Neuronal stem cell (in vitro differentiated cells): ENCODE results near the gene SND1.

Experiments
- DNase-seq: peaks from one replicate; pipeline ENCODE4 v3.0.0-alpha.2; 2013; ENCODE audit warnings: low spot score
- H2AFZ ChIP-seq: one replicate; pipeline ENCODE4 v1.6.1; 2013; ENCODE audit warnings: mild to moderate bottlenecking, low read length, inconsistent platforms
- H2AK5ac ChIP-seq: 2 replicates; pipeline ENCODE4 v1.6.1; 2013; ENCODE audit warnings: low read depth, mild to moderate bottlenecking, inconsistent platforms, low read length, moderate library complexity, mixed read lengths
- H2BK120ac ChIP-seq: 2 replicates; pipeline ENCODE4 v1.6.1; 2013; ENCODE audit warnings: low read depth, mild to moderate bottlenecking, inconsistent platforms, low read length, moderate library complexity, mixed read lengths
- H2BK12ac ChIP-seq: one replicate; pipeline ENCODE4 v1.6.1; 2013; ENCODE audit warnings: low read length, inconsistent platforms
- H2BK15ac ChIP-seq: 2 replicates; pipeline ENCODE4 v1.6.1; 2013; ENCODE audit warnings: mild to moderate bottlenecking, low read length, inconsistent platforms, mixed read lengths
- H2BK5ac ChIP-seq: one replicate; pipeline ENCODE4 v1.6.1; 2013; ENCODE audit warnings: inconsistent platforms, mild to moderate bottlenecking, low read length, moderate library complexity
- H3K14ac ChIP-seq: one replicate; pipeline ENCODE4 v1.6.1; 2013; ENCODE audit warnings: low read length, inconsistent platforms
- H3K18ac ChIP-seq: 2 replicates; pipeline ENCODE4 v1.6.1; 2013; ENCODE audit warnings: low read length, inconsistent platforms
- H3K23ac ChIP-seq: 2 replicates; pipeline ENCODE4 v1.6.1; 2013; ENCODE audit warnings: low read depth, mild to moderate bottlenecking, mixed read lengths, low read length, inconsistent platforms; ENCODE audit not compliant: poor library complexity
- H3K27ac ChIP-seq: replicated peaks from 3 replicates; pipeline ENCODE4 v1.5.1; 2013; ENCODE audit warnings: low read length, inconsistent platforms
- H3K27me3 ChIP-seq, 3 experiments: 2 replicates each; pipeline ENCODE4 v1.6.1; 2013; ENCODE audit warnings: low read length in 3 of 3, mild to moderate bottlenecking in 2 of 3, inconsistent platforms in 1 of 3, low read depth in 1 of 3, mixed read lengths in 1 of 3, moderate library complexity in 1 of 3; ENCODE audit not compliant: control insufficient read depth in 3 of 3, insufficient read depth in 3 of 3
- H3K36me3 ChIP-seq, 2 donors: replicated peaks in 1 of 2; 2 replicates each; pipeline ENCODE4 v1.6.1; 2013; ENCODE audit warnings: low read length in 2 of 2; ENCODE audit not compliant: control insufficient read depth in 2 of 2, insufficient read depth in 2 of 2
- H3K4ac ChIP-seq: 2 replicates; pipeline ENCODE4 v1.6.1; 2013; ENCODE audit warnings: inconsistent platforms, mild to moderate bottlenecking, low read length, moderate library complexity
- H3K4me1 ChIP-seq, 2 donors: 1 replicate in 1 of 2; 2 replicates in 1 of 2; pipeline ENCODE4 v1.6.1; 2013; ENCODE audit warnings: low read length in 2 of 2, low read depth in 1 of 2; ENCODE audit not compliant: control insufficient read depth in 2 of 2, insufficient read depth in 1 of 2
- H3K4me2 ChIP-seq: one replicate; pipeline ENCODE4 v1.6.1; 2013; ENCODE audit warnings: mild to moderate bottlenecking, low read length, inconsistent platforms; ENCODE audit not compliant: insufficient read depth, poor library complexity, severe bottlenecking
- H3K4me3 ChIP-seq, 2 donors: 2 replicates each; pipeline ENCODE4 v1.5.1; 2013; ENCODE audit warnings: low read length in 2 of 2, mild to moderate bottlenecking in 2 of 2, inconsistent platforms in 1 of 2, moderate library complexity in 1 of 2
- H3K79me1 ChIP-seq: one replicate; pipeline ENCODE4 v1.6.1; 2013; ENCODE audit warnings: low read depth, mild to moderate bottlenecking, inconsistent platforms, low read length, moderate library complexity
- H3K9ac ChIP-seq: one replicate; pipeline ENCODE4 v1.6.1; 2013; ENCODE audit warnings: mild to moderate bottlenecking, low read depth, low read length, inconsistent platforms; ENCODE audit not compliant: poor library complexity
- H3K9me3 ChIP-seq, 2 donors: replicated peaks in 1 of 2; 2 replicates each; pipeline versions ENCODE3 to v1.6.1; 2013; ENCODE audit warnings: low read length in 2 of 2, mild to moderate bottlenecking in 2 of 2, inconsistent platforms in 1 of 2, low read depth in 1 of 2, mixed read lengths in 1 of 2, moderate library complexity in 1 of 2; ENCODE audit not compliant: control insufficient read depth in 2 of 2, insufficient read depth in 1 of 2
- H4K8ac ChIP-seq: one replicate; pipeline ENCODE4 v1.6.1; 2013; ENCODE audit warnings: low read depth, mild to moderate bottlenecking, inconsistent platforms, low read length, moderate library complexity
- H4K91ac ChIP-seq: one replicate; pipeline ENCODE4 v1.6.1; 2013; ENCODE audit warnings: low read length, low read depth, mild to moderate bottlenecking, inconsistent platforms; ENCODE audit not compliant: poor library complexity
- WGBS, 2 donors: extraction: QIAGEN DNeasy Blood & Tissue Kit; methylation state at CpG; one replicate each; pipeline ENCODE4 v1.1.7; 2013; ENCODE audit warnings: missing lambda C conversion rate in 2 of 2, mixed read lengths in 1 of 2; ENCODE audit not compliant: insufficient read length in 2 of 2, insufficient replicate concordance in 1 of 2; ENCODE audit errors: extremely low coverage in 2 of 2; 5-methylcytosine and 5-hydroxymethylcytosine counted together

SND1 gene

GRCh38 chr7:128132426-128133069 lies 480.6 kb downstream of the SND1 start:
- Histone ChIP-seq H3K27me3 (peaks cover 2 to 57% (median 15%) of the 10 kb centered on the region in 3 experiments), H3K4me2 (no peak overlapping the region), H3K79me1 (no peaks in the 10 kb centered on the region), H4K91ac (no peak overlapping the region), H2BK120ac (no peak overlapping the region), H3K9me3 (peaks cover 0 to 2% of the 10 kb centered on the region in 2 donors), H3K36me3 (no peaks in the 10 kb centered on the region), H3K18ac (no peak overlapping the region), H2BK5ac (no peak overlapping the region), H3K4me1 (peaks cover 7 to 8% of the 10 kb centered on the region in 2 donors), H4K8ac (no peak overlapping the region), H3K27ac (no peak overlapping the region), H3K4me3 (no peak overlapping the region), H3K14ac (no peak overlapping the region), H3K4ac (no peak overlapping the region), H3K23ac (no peak overlapping the region), H3K9ac (no peak overlapping the region), H2AK5ac (no peak overlapping the region), H2BK15ac (no peak overlapping the region), H2BK12ac (no peak overlapping the region), H2AFZ (no peak overlapping the region)
- no CpG with 5 or more reads among the region's 9 CpGs for WGBS, 2 donors
- no peak for DNase-seq

GRCh38 chr7:128135159-128135514 lies 483.1 kb downstream of the SND1 start:
- no peak overlapping the region for H3K4ac ChIP-seq
- peak overlapping the region; percentile 97 for H3K18ac ChIP-seq
- H3K4me3 ChIP-seq: peak overlapping the region; percentile 56 to 70
- peaks cover 2 to 57% (median 15%) of the 10 kb centered on the region in 3 experiments for H3K27me3 ChIP-seq
- no peak overlapping the region for H4K8ac ChIP-seq
- no peak overlapping the region for H2BK12ac ChIP-seq
- peaks cover 0 to 2% of the 10 kb centered on the region in 2 donors for H3K9me3 ChIP-seq
- no CpG with 5 or more reads among the region's 6 CpGs for WGBS, 2 donors
- H3K9ac ChIP-seq: no peak overlapping the region
- H3K4me1 ChIP-seq: peaks cover 7 to 8% of the 10 kb centered on the region in 2 donors
- no peak for DNase-seq
- no peaks in the 10 kb centered on the region for H3K79me1 ChIP-seq
- H2AFZ ChIP-seq: peak overlapping the region; percentile 100
- H2BK120ac ChIP-seq: no peak overlapping the region
- no peak overlapping the region for H4K91ac ChIP-seq
- peak overlapping the region; percentile 94 for H3K4me2 ChIP-seq
- peak overlapping the region; percentile 97 for H2BK15ac ChIP-seq
- H3K27ac ChIP-seq: no peak overlapping the region
- no peak overlapping the region for H3K14ac ChIP-seq
- H3K23ac ChIP-seq: peak overlapping the region; percentile 80
- no peaks in the 10 kb centered on the region for H3K36me3 ChIP-seq
- no peak overlapping the region for H2AK5ac ChIP-seq
- peak overlapping the region; percentile 87 for H2BK5ac ChIP-seq

- Histone ChIP-seq H3K79me1 (no peaks in the 10 kb centered on the region), H2BK12ac (peak overlapping the region; percentile 73), H3K27ac (no peak overlapping the region), H3K9me3 (peaks cover 0 to 2% of the 10 kb centered on the region in 2 donors), H2AFZ (peak overlapping the region; percentile 100), H3K4ac (peak overlapping the region; percentile 23), H3K27me3 (peaks cover 2 to 52% (median 15%) of the 10 kb centered on the region in 3 experiments), H4K91ac (no peak overlapping the region), H3K4me2 (peak overlapping the region; percentile 94), H3K9ac (peak overlapping the region; percentile 91), H3K23ac (peak overlapping the region; percentile 80), H3K14ac (peak overlapping the region; percentile 89), H2AK5ac (no peak overlapping the region), H3K18ac (peak overlapping the region; percentile 98), H2BK120ac (peak overlapping the region; percentile 61), H4K8ac (no peak overlapping the region), H3K4me3 (peak overlapping the region; percentile 56 to 82), H2BK15ac (peak overlapping the region; percentile 98), H2BK5ac (peak overlapping the region; percentile 87), H3K36me3 (no peaks in the 10 kb centered on the region), H3K4me1 (peaks cover 7 to 8% of the 10 kb centered on the region in 2 donors)
- no CpG with 5 or more reads among the region's 57 CpGs for WGBS, 2 donors
- peak; percentile 70 for DNase-seq
These were observed 483.7 kb downstream of the SND1 start for GRCh38 chr7:128135515-128136214.

- Histone ChIP-seq H3K14ac (peak overlapping the region; percentile 89), H3K4me3 (peak overlapping the region; percentile 56 to 82), H3K4ac (no peak overlapping the region), H3K4me1 (peaks cover 7 to 8% of the 10 kb centered on the region in 2 donors), H2BK15ac (peak overlapping the region; percentile 98), H2AK5ac (no peak overlapping the region), H3K4me2 (peak overlapping the region; percentile 94), H4K8ac (no peak overlapping the region), H2BK5ac (peak overlapping the region; percentile 87), H3K27ac (no peak overlapping the region), H2BK12ac (peak overlapping the region; percentile 73), H3K23ac (peak overlapping the region; percentile 80), H4K91ac (no peak overlapping the region), H2AFZ (peak overlapping the region; percentile 100), H3K18ac (peak overlapping the region; percentile 98), H3K9ac (no peak overlapping the region), H3K79me1 (no peaks in the 10 kb centered on the region), H3K36me3 (no peaks in the 10 kb centered on the region), H3K27me3 (peaks cover 2 to 50% (median 15%) of the 10 kb centered on the region in 3 experiments), H3K9me3 (peaks cover 0 to 2% of the 10 kb centered on the region in 2 donors), H2BK120ac (peak overlapping the region; percentile 61)
- WGBS, 2 donors: no CpG with 5 or more reads among the region's 22 CpGs
- DNase-seq: no peak
These were observed 484.2 kb downstream of the SND1 start for GRCh38 chr7:128136215-128136597.
